Measurements from ENCODE around the gene PSMD3.

DNA sequence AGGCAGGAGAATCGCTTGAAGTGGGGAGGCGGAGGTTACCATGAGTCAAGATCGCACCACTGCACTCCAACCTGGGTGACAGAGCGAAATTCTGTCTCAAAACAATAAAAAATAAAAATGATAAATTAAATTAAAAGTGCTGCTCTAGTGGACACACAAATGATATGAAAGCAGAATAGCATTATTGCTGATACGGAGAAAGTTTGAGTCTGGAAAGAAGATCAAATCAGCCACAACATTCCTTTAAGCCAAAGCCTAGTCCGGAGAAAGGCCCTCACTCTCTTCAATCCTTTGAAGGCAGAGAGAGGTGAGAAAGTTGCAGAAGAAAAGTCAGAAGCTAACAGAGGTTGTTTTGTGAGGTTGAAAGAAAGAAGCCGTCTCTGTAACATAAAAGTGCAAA, 19.6 kb downstream of the PSMD3 start:
- TF ChIP-seq POLR2A (IDR thresholded peaks at IDR 0.05; ENCODE audit: low read depth) (no peak), CTCF (IDR thresholded peaks at IDR 0.05) (no peak), POLR2AphosphoS5 (IDR thresholded peaks at IDR 0.05) (no peak)

Measured in esophagus muscularis mucosa (tissue), 3 donors.